Common myeloid progenitor, CD34-positive (primary cell): ENCODE data around the gene GRPEL2.

Experiments used
- CTCF ChIA-PET: fragments of 350-600 bp; sonication (Branson Sonifier 250); formaldehyde crosslinking; loops from one replicate; lab custom pipeline; 2021; ENCODE audit warnings: antibody characterized with exemption; lab: Charles Lee
- POLR2A ChIA-PET: fragments of 350-600 bp; sonication (Branson Sonifier 250); formaldehyde crosslinking; loops from one replicate; lab custom pipeline; 2021; ENCODE audit warnings: antibody characterized with exemption; lab: Charles Lee
- DNase-seq, 3 donors: peaks; one replicate each; pipeline versions ENCODE4 v3.0.0 to v3.0.0-alpha.2; 2013
- H3K27ac ChIP-seq, 2 experiments: 1 replicate in 1 of 2; 2 replicates in 1 of 2; pipeline ENCODE4 v1.7.0; 2013; ENCODE audit warnings: inconsistent platforms in 2 of 2, low read length in 2 of 2, mild to moderate bottlenecking in 2 of 2, low read depth in 1 of 2, moderate library complexity in 1 of 2; ENCODE audit not compliant: severe bottlenecking in 2 of 2, insufficient read depth in 1 of 2, poor library complexity in 1 of 2
- H3K27me3 ChIP-seq, 5 experiments: replicated peaks in 2 of 5; 1 replicate in 3 of 5; 2 replicates in 2 of 5; pipeline versions ENCODE4 v1.6.1 to v1.7.0; 2013; ENCODE audit warnings: low read length in 4 of 5, mild to moderate bottlenecking in 2 of 5, moderate library complexity in 2 of 5, inconsistent platforms in 1 of 5; ENCODE audit not compliant: insufficient read depth in 5 of 5, control insufficient read depth in 4 of 5
- H3K36me3 ChIP-seq, 4 experiments: 1 replicate in 2 of 4; 2 replicates in 2 of 4; pipeline versions ENCODE4 v1.6.1 to v1.7.0; 2013; ENCODE audit warnings: low read length in 3 of 4, control low read depth in 1 of 4, mild to moderate bottlenecking in 1 of 4; ENCODE audit not compliant: control insufficient read depth in 4 of 4, insufficient read depth in 4 of 4
- H3K4me1 ChIP-seq, 4 experiments: 1 replicate in 3 of 4; 2 replicates in 1 of 4; pipeline versions ENCODE4 v1.6.1 to v1.7.1; 2013; ENCODE audit warnings: low read length in 3 of 4, mild to moderate bottlenecking in 3 of 4, control low read depth in 1 of 4, inconsistent platforms in 1 of 4, moderate library complexity in 1 of 4; ENCODE audit not compliant: control insufficient read depth in 4 of 4, insufficient read depth in 4 of 4; ENCODE audit errors: control extremely low read depth in 1 of 4
- H3K4me3 ChIP-seq, 7 experiments: 1 replicate in 4 of 7; 2 replicates in 3 of 7; pipeline versions ENCODE4 v1.5.1 to v1.7.0; 2013; ENCODE audit warnings: mild to moderate bottlenecking in 7 of 7, low read length in 6 of 7, moderate library complexity in 6 of 7, inconsistent platforms in 2 of 7, low read depth in 2 of 7, control low read depth in 1 of 7; ENCODE audit not compliant: insufficient read depth in 4 of 7, control insufficient read depth in 1 of 7; ENCODE audit errors: extremely low read depth in 1 of 7
- H3K9me3 ChIP-seq, 5 experiments: 1 replicate in 4 of 5; 2 replicates in 1 of 5; pipeline versions ENCODE4 v1.6.1 to v1.7.1; 2013; ENCODE audit warnings: low read length in 4 of 5, mild to moderate bottlenecking in 2 of 5, inconsistent platforms in 1 of 5, low read depth in 1 of 5, moderate library complexity in 1 of 5; ENCODE audit not compliant: control insufficient read depth in 4 of 5, insufficient read depth in 2 of 5; ENCODE audit errors: control extremely low read depth in 1 of 5
- WGBS: methylation state at CpG from one replicate; pipeline ENCODE4 v1.1.5; 2013; ENCODE audit not compliant: insufficient coverage; 5-methylcytosine and 5-hydroxymethylcytosine counted together

The GRPEL2 gene

GRCh38 chr5:149382517-149383220 lies 37.4 kb downstream of the GRPEL2 start:
- Histone ChIP-seq H3K36me3 (no peaks in the 10 kb centered on the region), H3K9me3 (no peaks in the 10 kb centered on the region), H3K4me1 (peaks cover 0 to 8% (median 6%) of the 10 kb centered on the region in 4 experiments), H3K27me3 (no peaks in the 10 kb centered on the region), H3K4me3 (no peak overlapping the region), H3K27ac (no peak overlapping the region)
- POLR2A ChIA-PET = no interaction called here
- 96% methylated on average over 7 of the region's 12 CpGs for WGBS
- DNase-seq = no peak
- CTCF ChIA-PET = interaction anchor here (0.7 to 14.2 kb wide), 18 partner anchors 10 to 206 kb away, joined by 3 to 209 read pairs (median 4); partner anchors contain the start of gene PCYOX1L

GRCh38 chr5:149383399-149383798 lies 38.1 kb downstream of the GRPEL2 start:
- H3K27ac ChIP-seq = no peak overlapping the region
- H3K4me3 ChIP-seq = no peak overlapping the region
- ChIA-PET POLR2A (no interaction called here), CTCF (interaction anchor here (1.3 to 14.2 kb wide), 8 partner anchors 17 to 182 kb away, joined by 3 to 209 read pairs (median 6); partner anchors contain the start of gene PCYOX1L)
- H3K4me1 ChIP-seq = peaks cover 0 to 8% (median 6%) of the 10 kb centered on the region in 4 experiments
- H3K36me3 ChIP-seq = no peaks in the 10 kb centered on the region
- 88% methylated on average over 8 of the region's 9 CpGs for WGBS
- H3K9me3 ChIP-seq = no peaks in the 10 kb centered on the region
- no peak for DNase-seq
- H3K27me3 ChIP-seq = no peaks in the 10 kb centered on the region

GRCh38 chr5:149386166-149386565 lies 40.9 kb downstream of the GRPEL2 start:
- CTCF ChIA-PET = interaction anchor here (1.1 to 14.2 kb wide), 6 partner anchors 14 to 179 kb away, joined by 3 to 209 read pairs (median 48); partner anchors contain the start of gene PCYOX1L
- H3K27ac ChIP-seq = no peak overlapping the region
- no peak for DNase-seq
- POLR2A ChIA-PET = interaction anchor here (0.5 kb wide), 1 partner anchor 1290 kb away, joined by 4 read pairs; no protein-coding TSS in a partner anchor
- no peak overlapping the region for H3K4me3 ChIP-seq
- H3K36me3 ChIP-seq = no peaks in the 10 kb centered on the region
- peaks cover 0 to 8% (median 6%) of the 10 kb centered on the region in 4 experiments for H3K4me1 ChIP-seq
- H3K27me3 ChIP-seq = no peaks in the 10 kb centered on the region
- H3K9me3 ChIP-seq = no peaks in the 10 kb centered on the region
- 100% methylated on average over 2 of the region's 5 CpGs for WGBS

- ChIA-PET CTCF (interaction anchor here (1.1 to 14.2 kb wide), 7 partner anchors 13 to 185 kb away, joined by 3 to 209 read pairs (median 5); partner anchors contain the start of gene PCYOX1L), POLR2A (no interaction called here)
- 95% methylated on average over 8 of the region's 9 CpGs for WGBS
- DNase-seq = no peak
- no peak overlapping the region for H3K4me3 ChIP-seq
- H3K36me3 ChIP-seq = no peaks in the 10 kb centered on the region
- no peaks in the 10 kb centered on the region for H3K9me3 ChIP-seq
- H3K27me3 ChIP-seq = no peaks in the 10 kb centered on the region
- H3K27ac ChIP-seq = no peak overlapping the region
- H3K4me1 ChIP-seq = peaks cover 0 to 8% (median 6%) of the 10 kb centered on the region in 4 experiments
Observed at GRCh38 chr5:149387081-149387631, 41.9 kb downstream of the GRPEL2 start.

GRCh38 chr5:149387982-149388381 lies 42.7 kb downstream of the GRPEL2 start:
- no peak overlapping the region for H3K27ac ChIP-seq
- H3K4me1 ChIP-seq = peaks cover 0 to 8% (median 6%) of the 10 kb centered on the region in 4 experiments
- H3K27me3 ChIP-seq = no peaks in the 10 kb centered on the region
- 100% methylated on average over 1 of the region's 1 CpG for WGBS
- no peak overlapping the region for H3K4me3 ChIP-seq
- POLR2A ChIA-PET = no interaction called here
- H3K36me3 ChIP-seq = no peaks in the 10 kb centered on the region
- H3K9me3 ChIP-seq = no peaks in the 10 kb centered on the region
- CTCF ChIA-PET = interaction anchor here (1.4 to 14.2 kb wide), 6 partner anchors 20 to 184 kb away, joined by 3 to 209 read pairs (median 46); partner anchors contain the start of gene PCYOX1L
- DNase-seq = no peak

GRCh38 chr5:149388498-149389190 lies 43.3 kb downstream of the GRPEL2 start:
- ChIA-PET POLR2A (no interaction called here), CTCF (interaction anchor here (1.2 to 14.2 kb wide), 9 partner anchors 12 to 177 kb away, joined by 3 to 209 read pairs (median 6); partner anchors contain the start of gene PCYOX1L)
- Histone ChIP-seq H3K36me3 (no peaks in the 10 kb centered on the region), H3K4me3 (no peak overlapping the region), H3K4me1 (peaks cover 0 to 8% (median 6%) of the 10 kb centered on the region in 4 experiments), H3K27me3 (no peaks in the 10 kb centered on the region), H3K27ac (no peak overlapping the region), H3K9me3 (no peaks in the 10 kb centered on the region)
- 87% methylated on average over 7 of the region's 7 CpGs for WGBS
- no peak for DNase-seq
